Measurements from ENCODE around the gene ATP8B1. TPM values are rescaled to one million over a fixed set of nuclear protein-coding genes. Genes with fewer than 3 reads are reported as not detected.

ATP8B1 gene
- total RNA-seq, 1 experiment from 2014 or later = 1.1 TPM

DNA sequence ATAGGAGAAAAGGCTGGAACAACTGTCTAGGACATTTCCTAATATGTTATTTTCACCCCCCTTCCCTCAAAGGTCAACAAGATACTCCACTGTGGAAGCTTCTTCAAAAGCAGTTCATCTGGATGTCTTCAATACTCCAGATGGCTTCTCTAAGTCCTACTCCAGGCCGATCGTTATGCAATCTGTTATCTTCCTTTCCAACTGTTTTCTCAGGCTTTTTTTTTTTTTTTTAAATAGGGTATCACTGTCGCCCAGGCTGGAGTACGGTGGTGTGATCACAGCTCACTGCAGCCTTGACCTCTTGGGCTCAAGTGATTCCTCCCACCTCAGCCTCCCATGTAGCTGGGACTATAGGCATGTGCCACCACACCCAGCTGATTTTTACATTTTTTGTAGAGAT, 26.3 kb downstream of the ATP8B1 start:
- H3K4me1 Mint-ChIP-seq = peaks cover 18 to 22% of the 10 kb centered on the region in 2 experiments
- no peak overlapping the region for H4K5ac ChIP-seq (ENCODE audit: insufficient read length, low read depth, low read length)
- H3K14ac ChIP-seq (ENCODE audit: insufficient read depth, low read length) = no peak overlapping the region
- no CpG with 5 or more reads among the region's 4 CpGs for WGBS (ENCODE audit: extremely low coverage, insufficient read length, low lambda C conversion rate)
- no peaks in the 10 kb centered on the region for H3K79me1 ChIP-seq (ENCODE audit: insufficient read depth, low read depth, low read length, poor library complexity, severe bottlenecking)
- no peak overlapping the region for H4K91ac ChIP-seq (ENCODE audit: insufficient read length, low read depth, low read length)
- H3K36me3 Mint-ChIP-seq (ENCODE audit: insufficient read depth in 1 of 3, low read depth in 3 of 3) = no peaks in the 10 kb centered on the region
- peaks cover 0 to 3% of the 10 kb centered on the region in 2 experiments; a peak in 2 of 5 replicates for H3K9me3 Mint-ChIP-seq
- no peak for DNase-seq
- no peak overlapping the region for H3K23ac ChIP-seq (ENCODE audit: insufficient read length, low read depth, low read length)
- H3K27me3 Mint-ChIP-seq (ENCODE audit: low read depth) = no peaks in the 10 kb centered on the region; the same call in none of the 2 replicates
- no peak overlapping the region for H3K27ac ChIP-seq (ENCODE audit: insufficient read length, low read depth, low read length)
- no peak overlapping the region for H3K56ac ChIP-seq (ENCODE audit: insufficient read length, low read depth, low read length)
- TF ChIP-seq, protein P1, sequence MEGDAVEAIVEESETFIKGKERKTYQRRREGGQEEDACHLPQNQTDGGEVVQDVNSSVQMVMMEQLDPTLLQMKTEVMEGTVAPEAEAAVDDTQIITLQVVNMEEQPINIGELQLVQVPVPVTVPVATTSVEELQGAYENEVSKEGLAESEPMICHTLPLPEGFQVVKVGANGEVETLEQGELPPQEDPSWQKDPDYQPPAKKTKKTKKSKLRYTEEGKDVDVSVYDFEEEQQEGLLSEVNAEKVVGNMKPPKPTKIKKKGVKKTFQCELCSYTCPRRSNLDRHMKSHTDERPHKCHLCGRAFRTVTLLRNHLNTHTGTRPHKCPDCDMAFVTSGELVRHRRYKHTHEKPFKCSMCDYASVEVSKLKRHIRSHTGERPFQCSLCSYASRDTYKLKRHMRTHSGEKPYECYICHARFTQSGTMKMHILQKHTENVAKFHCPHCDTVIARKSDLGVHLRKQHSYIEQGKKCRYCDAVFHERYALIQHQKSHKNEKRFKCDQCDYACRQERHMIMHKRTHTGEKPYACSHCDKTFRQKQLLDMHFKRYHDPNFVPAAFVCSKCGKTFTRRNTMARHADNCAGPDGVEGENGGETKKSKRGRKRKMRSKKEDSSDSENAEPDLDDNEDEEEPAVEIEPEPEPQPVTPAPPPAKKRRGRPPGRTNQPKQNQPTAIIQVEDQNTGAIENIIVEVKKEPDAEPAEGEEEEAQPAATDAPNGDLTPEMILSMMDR (conservative IDR thresholded peaks at IDR 0.05) = no peak
- H2BK120ac ChIP-seq (ENCODE audit: low read depth, low read length, poor library complexity, severe bottlenecking) = no peak overlapping the region
- H3K27me3 ChIP-seq (ENCODE audit: insufficient read depth, low read length) = no peaks in the 10 kb centered on the region
- H3K9ac ChIP-seq (ENCODE audit: extremely low read depth, insufficient read length, low read length) = no peak overlapping the region
- H3K4me2 ChIP-seq (ENCODE audit: insufficient read depth, insufficient read length, low read length) = no peak overlapping the region
- no peak overlapping the region for H2BK20ac ChIP-seq (ENCODE audit: low read depth, low read length, poor library complexity, severe bottlenecking)
- no peak overlapping the region for H2AK5ac ChIP-seq (ENCODE audit: insufficient read length, low read length)
- H2AFZ ChIP-seq (ENCODE audit: low read length) = no peak overlapping the region
- H2BK12ac ChIP-seq (ENCODE audit: insufficient read length, low read depth, low read length) = no peak overlapping the region
- no peak overlapping the region for H3K27ac Mint-ChIP-seq
- no peak overlapping the region for H3K4me3 Mint-ChIP-seq
- H3K4ac ChIP-seq (ENCODE audit: low read depth, low read length) = no peak overlapping the region
- H2BK5ac ChIP-seq (ENCODE audit: insufficient read length, low read length) = no peak overlapping the region
- no peaks in the 10 kb centered on the region for H3K23me2 ChIP-seq (ENCODE audit: insufficient read length, low read depth, low read length, poor library complexity, severe bottlenecking)
- H3K9me3 ChIP-seq (ENCODE audit: control insufficient read depth, low read depth, low read length) = no peaks in the 10 kb centered on the region
- H3K79me2 ChIP-seq (ENCODE audit: insufficient read depth, low read length) = no peaks in the 10 kb centered on the region
- no peak overlapping the region for H3K18ac ChIP-seq (ENCODE audit: insufficient read length, low read depth, low read length)
- H4K20me1 ChIP-seq (ENCODE audit: control insufficient read depth, insufficient read depth, insufficient read length) = no peaks in the 10 kb centered on the region
- peaks cover 10% of the 10 kb centered on the region; the same call in 1 of the 2 replicates for H3K4me1 ChIP-seq (ENCODE audit: insufficient read depth, low read length)
- H2BK15ac ChIP-seq (ENCODE audit: low read depth, low read length) = no peak overlapping the region
- H4K8ac ChIP-seq (replicated peaks; ENCODE audit: insufficient read length, low read depth, low read length) = no peak overlapping the region
- H3T11ph ChIP-seq (ENCODE audit: low read length) = no peak overlapping the region

All from H9 (cell line).